CD4-positive, alpha-beta T cell (primary cell): ENCODE measurements around the gene ATP8A1. TPM values are rescaled to one million over a fixed set of nuclear protein-coding genes. Genes with fewer than 3 reads are reported as not detected.

Experiments used
- ATAC-seq: fragments of 200-7000 bp; cut with Tn5 transposase; one replicate; pipeline ENCODE4 v1.10.0; 2022; ENCODE audit warnings: mild to moderate bottlenecking; ENCODE audit not compliant: poor library complexity
- CTCF ChIA-PET: fragments of 350-600 bp; sonication (Branson Sonifier 250); formaldehyde crosslinking; loops from one replicate; lab custom pipeline; 2021; ENCODE audit warnings: antibody characterized with exemption, inconsistent platforms; lab: Charles Lee
- POLR2A ChIA-PET: fragments of 350-600 bp; sonication (Branson Sonifier 250); formaldehyde crosslinking; loops from one replicate; lab custom pipeline; 2021; ENCODE audit warnings: antibody characterized with exemption, inconsistent platforms; lab: Charles Lee
- DNase-seq, 14 experiments: peaks; one replicate each; pipeline ENCODE4 v3.0.0-alpha.2; 2013 to 2020; ENCODE audit warnings: mixed read lengths in 2 of 14
- H3K27ac ChIP-seq, 2 donors: one replicate each; pipeline versions ENCODE4 v1.5.1 to v1.7.0; 2013; ENCODE audit warnings: low read length in 2 of 2, low read depth in 1 of 2, mild to moderate bottlenecking in 1 of 2
- H3K27me3 ChIP-seq, 2 experiments: 1 replicate in 1 of 2; 2 replicates in 1 of 2; pipeline versions ENCODE4 v1.6.1 to v1.7.0; 2013; ENCODE audit warnings: low read length in 2 of 2, control low read depth in 1 of 2, mild to moderate bottlenecking in 1 of 2, moderate library complexity in 1 of 2; ENCODE audit not compliant: insufficient read depth in 2 of 2, control insufficient read depth in 1 of 2
- H3K36me3 ChIP-seq: one replicate; pipeline ENCODE4 v1.6.1; 2013; ENCODE audit warnings: low read length, control low read depth; ENCODE audit not compliant: insufficient read depth
- H3K4me1 ChIP-seq: one replicate; pipeline ENCODE4 v1.6.1; 2013; ENCODE audit warnings: low read length, control low read depth; ENCODE audit not compliant: insufficient read depth
- H3K4me3 ChIP-seq: one replicate; pipeline ENCODE4 v1.5.1; 2013; ENCODE audit warnings: mild to moderate bottlenecking, low read length, moderate library complexity
- H3K9me3 ChIP-seq, 2 experiments: 1 replicate in 1 of 2; 2 replicates in 1 of 2; pipeline versions ENCODE4 v1.6.1 to v1.7.0; 2013; ENCODE audit warnings: low read length in 2 of 2, mild to moderate bottlenecking in 2 of 2, control low read depth in 1 of 2, moderate library complexity in 1 of 2; ENCODE audit not compliant: control insufficient read depth in 1 of 2, insufficient read depth in 1 of 2
- H3K27ac Mint-ChIP-seq: one replicate; pipeline ENCODE4 v1.8.0; 2020; ENCODE audit warnings: mixed read lengths
- H3K27me3 Mint-ChIP-seq: one replicate; pipeline ENCODE4 v1.8.0; 2021; ENCODE audit warnings: mixed read lengths
- H3K36me3 Mint-ChIP-seq: one replicate; pipeline ENCODE4 v1.8.0; 2021; ENCODE audit warnings: low read depth, mixed read lengths
- H3K4me1 Mint-ChIP-seq: one replicate; pipeline ENCODE4 v1.8.0; 2021; ENCODE audit warnings: low read depth, mixed read lengths
- H3K4me3 Mint-ChIP-seq: one replicate; pipeline ENCODE4 v1.8.0; 2020; ENCODE audit warnings: mild to moderate bottlenecking, mixed read lengths
- H3K9me3 Mint-ChIP-seq: one replicate; pipeline ENCODE4 v1.8.0; 2020; ENCODE audit warnings: mixed read lengths
- intact Hi-C, 2 experiments: fragments of 100-400 bp; cut with DNase I in 1 of 2; cut with micrococcal nuclease in 1 of 2; formaldehyde crosslinking; loops; one replicate each; pipeline versions ENCODE4 v1.15.1 to v1.9.0; 2023 to 2025; cut with DNase I, micrococcal nuclease
- total RNA-seq, 174 experiments: library from RNA in 2 of 174; stranded (reverse) in 2 of 174; gene quantifications; one replicate each; pipeline ENCODE4 v1.2.3 and lab custom pipeline; 2021 to 2026
- TF ChIP-seq, protein P1 (sequence below): fragments of 200-600 bp; IDR thresholded peaks from one replicate; pipeline ENCODE4 v1.8.0; 2022; ENCODE audit warnings: antibody characterized with exemption, mild to moderate bottlenecking

The ATP8A1 gene
- total RNA-seq, 2 experiments from 2014 or later: 44.9 to 45.5 TPM

DNA sequence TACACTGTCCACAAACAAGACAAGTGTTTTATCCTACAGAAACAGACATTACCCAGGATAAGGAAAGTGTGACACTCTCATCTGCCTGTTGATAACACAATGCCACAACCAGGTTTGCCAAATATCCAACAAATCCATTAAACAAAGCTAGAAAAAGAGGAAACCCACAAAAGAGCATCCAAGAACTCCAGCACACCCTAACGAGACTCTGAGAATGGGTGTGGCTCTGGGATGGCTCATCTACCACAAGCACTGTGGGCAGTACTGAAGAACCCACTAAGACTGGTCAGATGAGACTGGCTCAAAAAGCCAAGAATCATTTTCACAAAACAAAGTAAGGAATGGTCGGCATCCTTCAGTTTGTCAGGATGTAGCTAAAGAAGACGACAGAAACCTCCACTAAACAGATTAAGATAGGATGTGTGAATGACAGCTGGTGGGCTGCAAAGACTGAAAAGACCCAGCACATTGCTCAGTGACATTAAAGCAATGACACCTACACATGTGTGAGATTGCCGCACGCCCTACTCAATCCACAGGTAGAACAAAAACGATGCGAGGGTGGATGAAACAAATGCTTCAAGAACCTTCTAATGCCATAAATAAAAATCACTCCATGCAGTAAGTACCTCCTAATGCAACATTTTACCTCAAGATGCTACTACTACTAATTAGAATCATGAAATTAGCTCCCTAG lies 14.7 kb downstream of the ATP8A1 start:
- Mint-ChIP-seq H3K9me3 (no peaks in the 10 kb centered on the region), H3K36me3 (no peaks in the 10 kb centered on the region), H3K4me3 (no peak overlapping the region), H3K4me1 (peaks cover 89% of the 10 kb centered on the region), H3K27ac (peak overlapping the region; percentile 13), H3K27me3 (no peaks in the 10 kb centered on the region)
- no peak overlapping the region for H3K27ac ChIP-seq
- H3K9me3 ChIP-seq: no peaks in the 10 kb centered on the region
- H3K36me3 ChIP-seq: no peaks in the 10 kb centered on the region
- POLR2A ChIA-PET: interaction anchor here (1.7 kb wide), 1 partner anchor 15 kb away, joined by 9 read pairs; the partner anchor contains the start of gene ATP8A1
- H3K27me3 ChIP-seq: no peaks in the 10 kb centered on the region
- no peak overlapping the region for H3K4me3 ChIP-seq
- intact Hi-C loops: no loop called here
- TF ChIP-seq, protein P1, sequence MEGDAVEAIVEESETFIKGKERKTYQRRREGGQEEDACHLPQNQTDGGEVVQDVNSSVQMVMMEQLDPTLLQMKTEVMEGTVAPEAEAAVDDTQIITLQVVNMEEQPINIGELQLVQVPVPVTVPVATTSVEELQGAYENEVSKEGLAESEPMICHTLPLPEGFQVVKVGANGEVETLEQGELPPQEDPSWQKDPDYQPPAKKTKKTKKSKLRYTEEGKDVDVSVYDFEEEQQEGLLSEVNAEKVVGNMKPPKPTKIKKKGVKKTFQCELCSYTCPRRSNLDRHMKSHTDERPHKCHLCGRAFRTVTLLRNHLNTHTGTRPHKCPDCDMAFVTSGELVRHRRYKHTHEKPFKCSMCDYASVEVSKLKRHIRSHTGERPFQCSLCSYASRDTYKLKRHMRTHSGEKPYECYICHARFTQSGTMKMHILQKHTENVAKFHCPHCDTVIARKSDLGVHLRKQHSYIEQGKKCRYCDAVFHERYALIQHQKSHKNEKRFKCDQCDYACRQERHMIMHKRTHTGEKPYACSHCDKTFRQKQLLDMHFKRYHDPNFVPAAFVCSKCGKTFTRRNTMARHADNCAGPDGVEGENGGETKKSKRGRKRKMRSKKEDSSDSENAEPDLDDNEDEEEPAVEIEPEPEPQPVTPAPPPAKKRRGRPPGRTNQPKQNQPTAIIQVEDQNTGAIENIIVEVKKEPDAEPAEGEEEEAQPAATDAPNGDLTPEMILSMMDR: no peak
- DNase-seq (no peak), ATAC-seq (no peak)
- H3K4me1 ChIP-seq: peaks cover 18% of the 10 kb centered on the region
- CTCF ChIA-PET: interaction anchor here (0.7 to 1.2 kb wide), 2 partner anchors 19 to 27 kb away, joined by 3 read pairs; no protein-coding TSS in a partner anchor

DNA sequence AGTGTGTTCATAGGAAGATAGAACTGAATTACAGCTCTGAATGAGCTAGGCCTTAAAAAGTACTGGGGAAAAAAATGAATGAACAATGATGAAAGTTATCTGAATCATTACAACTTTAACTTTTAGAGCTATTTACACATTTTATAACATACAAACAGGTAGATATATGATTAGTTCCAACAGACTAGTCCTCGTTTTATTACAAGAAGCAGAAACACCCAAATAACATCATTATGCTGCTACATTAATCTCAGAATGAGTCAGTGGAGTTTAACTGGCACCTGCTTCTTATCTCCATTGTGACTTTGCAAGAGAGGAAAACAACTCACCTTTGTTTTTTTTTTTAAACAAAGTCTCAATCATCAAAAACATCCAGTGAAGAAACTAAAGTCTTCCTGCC lies 15.2 kb downstream of the ATP8A1 start:
- intact Hi-C loops: no loop called here
- Mint-ChIP-seq H3K27ac (peak overlapping the region; percentile 13), H3K36me3 (no peaks in the 10 kb centered on the region), H3K4me1 (peaks cover 95% of the 10 kb centered on the region), H3K4me3 (no peak overlapping the region), H3K9me3 (no peaks in the 10 kb centered on the region), H3K27me3 (no peaks in the 10 kb centered on the region)
- ATAC-seq (no peak), DNase-seq (no peak)
- H3K27ac ChIP-seq: no peak overlapping the region
- TF ChIP-seq, protein P1: no peak
- H3K9me3 ChIP-seq: no peaks in the 10 kb centered on the region
- H3K36me3 ChIP-seq: no peaks in the 10 kb centered on the region
- H3K27me3 ChIP-seq: no peaks in the 10 kb centered on the region
- peaks cover 19% of the 10 kb centered on the region for H3K4me1 ChIP-seq
- POLR2A ChIA-PET: interaction anchor here (1.7 kb wide), 1 partner anchor 16 kb away, joined by 9 read pairs; the partner anchor contains the start of gene ATP8A1
- no peak overlapping the region for H3K4me3 ChIP-seq
- CTCF ChIA-PET: interaction anchor here (0.7 to 1.2 kb wide), 2 partner anchors 20 to 27 kb away, joined by 3 read pairs; no protein-coding TSS in a partner anchor

DNA sequence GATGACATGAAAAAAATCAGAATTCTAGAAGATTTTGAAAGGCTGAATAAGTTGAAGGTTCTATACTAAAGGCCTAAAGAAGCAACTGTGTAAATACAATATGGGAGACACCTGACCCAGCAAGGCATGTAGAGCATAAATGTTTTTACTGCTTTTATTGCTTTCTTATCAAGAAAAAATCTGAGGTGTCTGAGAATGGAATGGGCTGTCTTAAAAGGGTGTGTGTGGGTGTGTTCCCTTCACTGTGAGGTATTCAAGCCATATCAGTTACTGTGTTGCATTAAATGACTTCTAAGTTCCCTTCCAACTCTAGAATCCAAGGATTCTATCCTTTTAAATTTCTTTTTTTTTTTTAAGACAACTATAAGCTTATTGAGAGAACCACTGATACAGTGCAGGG lies 15.7 kb downstream of the ATP8A1 start:
- Mint-ChIP-seq H3K9me3 (no peaks in the 10 kb centered on the region), H3K27ac (peak overlapping the region; percentile 13), H3K36me3 (no peaks in the 10 kb centered on the region), H3K4me3 (peak overlapping the region; percentile 2), H3K4me1 (peaks cover 97% of the 10 kb centered on the region), H3K27me3 (no peaks in the 10 kb centered on the region)
- no peak for ATAC-seq
- Histone ChIP-seq H3K27ac (no peak overlapping the region), H3K27me3 (no peaks in the 10 kb centered on the region), H3K36me3 (no peaks in the 10 kb centered on the region), H3K9me3 (no peaks in the 10 kb centered on the region), H3K4me1 (peaks cover 22% of the 10 kb centered on the region), H3K4me3 (no peak overlapping the region)
- ChIA-PET CTCF (interaction anchor here (0.7 kb wide), 1 partner anchor 26 kb away, joined by 3 read pairs; no protein-coding TSS in a partner anchor), POLR2A (no interaction called here)
- intact Hi-C loops: no loop called here
- DNase-seq: no peak
- TF ChIP-seq, protein P1: no peak
